Measurements from ENCODE around the gene CT45A9.

- TF ChIP-seq POLR2A (IDR thresholded peaks at IDR 0.05): no peak
- no peak for TF ChIP-seq POLR2AphosphoS5 (IDR thresholded peaks at IDR 0.05)
These were observed 38.6 kb upstream of the CT45A9 start for GRCh38 chrX:135910251-135910650.
